Stimulated activated CD4-positive, alpha-beta T cell treated with anti-CD3 and anti-CD28 coated beads, Interleukin-12 subunit alpha, Interleukin-12 subunit beta, amount 100 ng/mL, for 24 hours (primary cell): ENCODE measurements around the gene INPP4B.

Experiments
- DNase-seq, 2 experiments: peaks; one replicate each; pipeline ENCODE4 v3.0.0-alpha.2; 2020; ENCODE audit warnings: low read depth in 2 of 2

The INPP4B gene

GRCh38 chr4:142307857-142308256 is 538.2 kb downstream of the INPP4B start:
- no peak for DNase-seq

- no peak for DNase-seq
Observed at GRCh38 chr4:142297313-142297712, 548.8 kb downstream of the INPP4B start.

GRCh38 chr4:142293536-142293935 is 552.6 kb downstream of the INPP4B start:
- DNase-seq = no peak

- no peak for DNase-seq
Observed at GRCh38 chr4:142292231-142292630, 553.9 kb downstream of the INPP4B start.

GRCh38 chr4:142291299-142292050 is 554.6 kb downstream of the INPP4B start:
- DNase-seq = no peak

- DNase-seq = no peak
Observed at GRCh38 chr4:142287371-142287770, 558.7 kb downstream of the INPP4B start.

GRCh38 chr4:142285222-142285583 is 560.9 kb downstream of the INPP4B start:
- DNase-seq = no peak

- no peak for DNase-seq
Observed at GRCh38 chr4:142284402-142285221, 561.5 kb downstream of the INPP4B start.

GRCh38 chr4:142282870-142283431 is 563.1 kb downstream of the INPP4B start:
- no peak for DNase-seq

- no peak for DNase-seq
Observed at GRCh38 chr4:142281999-142282398, 564.1 kb downstream of the INPP4B start.

- no peak for DNase-seq
Observed at GRCh38 chr4:142278663-142279062, 567.4 kb downstream of the INPP4B start.

GRCh38 chr4:142278171-142278570 is 567.9 kb downstream of the INPP4B start:
- no peak for DNase-seq

GRCh38 chr4:142274137-142274536 is 572.0 kb downstream of the INPP4B start:
- DNase-seq = no peak

- DNase-seq = no peak
Observed at GRCh38 chr4:142272452-142272851, 573.6 kb downstream of the INPP4B start.

GRCh38 chr4:142271832-142272231 is 574.3 kb downstream of the INPP4B start:
- no peak for DNase-seq

GRCh38 chr4:142267101-142267500 is 579.0 kb downstream of the INPP4B start:
- no peak for DNase-seq

GRCh38 chr4:142265946-142266345 is 580.2 kb downstream of the INPP4B start:
- DNase-seq = no peak

GRCh38 chr4:142265536-142265935 is 580.6 kb downstream of the INPP4B start:
- no peak for DNase-seq

GRCh38 chr4:142264961-142265360 is 581.1 kb downstream of the INPP4B start:
- no peak for DNase-seq

GRCh38 chr4:142262956-142263355 is 583.1 kb downstream of the INPP4B start:
- no peak for DNase-seq

GRCh38 chr4:142248946-142249345 is 597.2 kb downstream of the INPP4B start:
- DNase-seq = no peak

GRCh38 chr4:142243255-142243654 is 602.8 kb downstream of the INPP4B start:
- no peak for DNase-seq

- no peak for DNase-seq
Observed at GRCh38 chr4:142242156-142242555, 603.9 kb downstream of the INPP4B start.
